Skeletal muscle tissue (tissue), 4 donors: ENCODE results near the gene KCNQ5. TPM values are rescaled to one million over a fixed set of nuclear protein-coding genes. Genes with fewer than 3 reads are reported as not detected.
A peak's percentile ranks its signal among the peaks of the same experiment; 100 is the strongest.

Source experiments
- H3K27ac ChIP-seq: one replicate; pipeline ENCODE4 v1.7.0; 2013; ENCODE audit warnings: mild to moderate bottlenecking, low read depth, low read length, inconsistent platforms
- H3K27me3 ChIP-seq, 3 donors: one replicate each; pipeline ENCODE4 v1.7.0; 2013; ENCODE audit warnings: low read length in 3 of 3; ENCODE audit not compliant: control insufficient read depth in 3 of 3, insufficient read depth in 3 of 3
- H3K36me3 ChIP-seq, 3 donors: one replicate each; pipeline ENCODE4 v1.7.0; 2013; ENCODE audit warnings: low read length in 3 of 3; ENCODE audit not compliant: control insufficient read depth in 3 of 3, insufficient read depth in 3 of 3
- H3K4me1 ChIP-seq, 3 donors: one replicate each; pipeline ENCODE4 v1.7.0; 2013; ENCODE audit warnings: low read length in 3 of 3, mild to moderate bottlenecking in 3 of 3; ENCODE audit not compliant: control insufficient read depth in 3 of 3, insufficient read depth in 3 of 3
- H3K4me3 ChIP-seq, 3 donors: one replicate each; pipeline ENCODE4 v1.7.0; 2013; ENCODE audit warnings: low read length in 3 of 3
- H3K9ac ChIP-seq, 3 donors: one replicate each; pipeline ENCODE4 v1.7.0; 2013; ENCODE audit warnings: low read length in 3 of 3, mild to moderate bottlenecking in 3 of 3, moderate library complexity in 2 of 3, low read depth in 1 of 3
- H3K9me3 ChIP-seq, 3 donors: one replicate each; pipeline ENCODE4 v1.7.0; 2013; ENCODE audit warnings: low read length in 3 of 3; ENCODE audit not compliant: control insufficient read depth in 3 of 3
- total RNA-seq: library from RNA; depleted of rRNA; stranded (reverse); fragments of >200 nt; gene quantifications from one replicate; pipeline ENCODE4 v1.2.3, GENCODE V29; 2014
- donor health status: Osteomylitis.

The KCNQ5 gene
- total RNA-seq, 1 donor from 2014 or later: 0.52 TPM

- no peak overlapping the region for H3K4me3 ChIP-seq
- H3K4me1 ChIP-seq: no peaks in the 10 kb centered on the region
- no peak overlapping the region for H3K9ac ChIP-seq
- no peak overlapping the region for H3K27ac ChIP-seq
- no peaks in the 10 kb centered on the region for H3K36me3 ChIP-seq
- no peaks in the 10 kb centered on the region for H3K9me3 ChIP-seq
- H3K27me3 ChIP-seq: no peaks in the 10 kb centered on the region
Measured at GRCh38 chr6:72724545-72724944, 102.7 kb downstream of the KCNQ5 start.

GRCh38 chr6:72728706-72729343, 107.0 kb downstream of the KCNQ5 start:
- Histone ChIP-seq H3K27ac (no peak overlapping the region), H3K9ac (no peak overlapping the region), H3K4me1 (no peaks in the 10 kb centered on the region), H3K27me3 (no peaks in the 10 kb centered on the region), H3K9me3 (no peaks in the 10 kb centered on the region), H3K4me3 (no peak overlapping the region), H3K36me3 (no peaks in the 10 kb centered on the region)

DNA sequence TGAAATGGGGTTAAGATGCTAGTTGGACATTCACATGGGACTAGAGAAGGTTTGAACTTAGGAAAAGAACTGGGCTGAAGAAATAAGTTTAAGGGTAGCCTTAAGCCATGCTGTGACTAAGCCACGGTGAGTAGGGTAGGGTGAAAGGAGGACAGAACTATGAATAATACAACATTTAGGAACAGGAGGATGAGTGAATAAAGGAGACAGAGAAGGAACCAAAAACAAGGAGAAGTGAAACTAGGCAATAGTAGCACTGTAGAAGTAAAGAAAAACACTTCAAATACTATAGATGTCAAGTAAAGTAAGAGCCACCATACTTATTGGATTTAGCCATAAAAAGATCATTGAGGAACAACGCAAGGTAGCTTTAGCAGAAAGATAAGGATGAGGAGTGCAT, 111.2 kb downstream of the KCNQ5 start:
- H3K27ac ChIP-seq: no peak overlapping the region
- H3K4me3 ChIP-seq: no peak overlapping the region
- no peaks in the 10 kb centered on the region for H3K36me3 ChIP-seq
- no peaks in the 10 kb centered on the region for H3K27me3 ChIP-seq
- no peaks in the 10 kb centered on the region for H3K4me1 ChIP-seq
- no peaks in the 10 kb centered on the region for H3K9me3 ChIP-seq
- no peak overlapping the region for H3K9ac ChIP-seq

DNA sequence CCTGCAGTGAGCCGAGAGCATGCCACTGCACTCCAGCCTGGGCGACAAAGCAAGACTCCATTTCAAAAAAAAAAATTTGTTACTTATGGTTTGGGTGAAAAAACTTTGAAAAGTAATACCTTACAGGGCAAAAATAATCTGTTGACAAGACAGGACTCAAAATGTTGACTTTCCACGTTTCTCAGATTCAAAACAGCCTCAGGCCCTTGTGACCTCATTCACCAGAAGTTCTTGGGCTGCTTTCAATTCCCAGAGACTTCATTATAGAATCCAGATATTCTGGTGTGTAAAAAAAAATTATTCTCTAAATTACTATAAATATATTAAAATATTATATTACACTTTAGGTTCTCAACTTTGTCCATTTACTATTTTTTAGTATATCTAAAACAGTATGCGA, 116.2 kb downstream of the KCNQ5 start:
- Histone ChIP-seq H3K27me3 (no peaks in the 10 kb centered on the region), H3K36me3 (no peaks in the 10 kb centered on the region)

GRCh38 chr6:72739368-72739779, 117.5 kb downstream of the KCNQ5 start:
- H3K4me1 ChIP-seq: peaks cover 11 to 21% (median 15%) of the 10 kb centered on the region in 3 donors
- H3K36me3 ChIP-seq: no peaks in the 10 kb centered on the region
- no peak overlapping the region for H3K4me3 ChIP-seq
- no peak overlapping the region for H3K9ac ChIP-seq
- H3K27me3 ChIP-seq: no peaks in the 10 kb centered on the region
- no peaks in the 10 kb centered on the region for H3K9me3 ChIP-seq
- H3K27ac ChIP-seq: no peak overlapping the region

More for the DNA sequence above, 116.2 kb downstream of the KCNQ5 start:
- H3K4me3 ChIP-seq: no peak overlapping the region
- H3K4me1 ChIP-seq: peaks cover 7 to 16% (median 13%) of the 10 kb centered on the region in 3 donors
- H3K9ac ChIP-seq: no peak overlapping the region
- no peaks in the 10 kb centered on the region for H3K9me3 ChIP-seq
- no peak overlapping the region for H3K27ac ChIP-seq

DNA sequence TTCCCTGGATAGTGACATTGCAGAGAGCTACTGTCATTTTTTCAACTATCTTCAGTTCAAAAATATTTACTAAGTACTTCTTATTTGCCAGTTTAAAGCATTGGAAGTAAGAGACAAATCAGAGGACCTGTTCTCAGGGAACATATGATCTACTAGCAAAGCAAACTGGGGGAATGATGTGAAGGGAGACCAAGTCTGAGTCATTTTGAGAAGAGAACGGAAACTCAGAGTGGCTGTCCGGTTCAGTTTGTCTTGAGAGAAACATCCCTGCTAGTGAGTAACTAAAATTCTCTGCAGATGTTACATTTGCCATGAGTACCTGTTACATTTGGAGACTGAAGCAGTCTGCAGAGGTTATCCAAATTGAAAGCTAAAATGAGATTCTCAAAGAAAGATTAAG, 118.3 kb downstream of the KCNQ5 start:
- Histone ChIP-seq H3K36me3 (no peaks in the 10 kb centered on the region), H3K27ac (peak overlapping the region; percentile 11), H3K4me3 (no peak overlapping the region), H3K9ac (no peak overlapping the region), H3K4me1 (peaks cover 11 to 21% (median 15%) of the 10 kb centered on the region in 3 donors), H3K27me3 (no peaks in the 10 kb centered on the region), H3K9me3 (no peaks in the 10 kb centered on the region)

DNA sequence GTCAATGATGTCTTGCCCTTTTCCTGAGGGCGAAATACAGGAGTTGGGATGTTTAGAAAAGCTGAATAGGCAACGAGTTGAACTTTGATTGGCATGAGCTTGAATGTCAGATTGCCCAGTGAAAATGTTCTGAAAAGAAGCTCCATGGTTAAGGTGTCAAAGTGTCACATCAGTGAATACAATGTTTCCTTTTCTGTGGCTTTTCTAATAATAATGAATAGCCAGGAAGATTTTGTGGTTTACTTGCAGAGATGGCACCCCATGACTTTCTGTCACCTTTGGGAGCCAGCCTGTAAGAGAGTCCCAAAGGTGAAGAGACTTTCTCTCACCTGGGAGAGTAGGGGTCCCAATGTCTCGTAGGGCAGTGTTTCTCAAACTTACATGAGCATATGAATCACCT, 119.2 kb downstream of the KCNQ5 start:
- Histone ChIP-seq H3K9ac (no peak overlapping the region), H3K9me3 (no peaks in the 10 kb centered on the region), H3K36me3 (no peaks in the 10 kb centered on the region), H3K27ac (peak overlapping the region; percentile 66), H3K4me3 (no peak overlapping the region), H3K4me1 (peaks cover 13 to 28% (median 15%) of the 10 kb centered on the region in 3 donors), H3K27me3 (no peaks in the 10 kb centered on the region)

- H3K36me3 ChIP-seq: no peaks in the 10 kb centered on the region
- H3K9me3 ChIP-seq: no peaks in the 10 kb centered on the region
- H3K27ac ChIP-seq: peak overlapping the region; percentile 66
- H3K4me1 ChIP-seq: peaks cover 13 to 29% (median 15%) of the 10 kb centered on the region in 3 donors
- peak overlapping the region in 1 of 3 donors; percentile 34 for H3K9ac ChIP-seq
- H3K27me3 ChIP-seq: no peaks in the 10 kb centered on the region
- H3K4me3 ChIP-seq: peak overlapping the region in 2 of 3 donors; percentile 29 to 35
Measured at GRCh38 chr6:72742001-72742673, 120.3 kb downstream of the KCNQ5 start.

GRCh38 chr6:72746276-72746675, 124.4 kb downstream of the KCNQ5 start:
- H3K4me3 ChIP-seq: no peak overlapping the region
- H3K27me3 ChIP-seq: no peaks in the 10 kb centered on the region
- no peaks in the 10 kb centered on the region for H3K36me3 ChIP-seq
- peaks cover 13 to 24% (median 15%) of the 10 kb centered on the region in 3 donors for H3K4me1 ChIP-seq
- no peaks in the 10 kb centered on the region for H3K9me3 ChIP-seq
- no peak overlapping the region for H3K27ac ChIP-seq
- H3K9ac ChIP-seq: no peak overlapping the region

GRCh38 chr6:72748759-72749158, 126.9 kb downstream of the KCNQ5 start:
- no peak overlapping the region for H3K27ac ChIP-seq
- no peak overlapping the region for H3K9ac ChIP-seq
- H3K27me3 ChIP-seq: no peaks in the 10 kb centered on the region
- H3K4me3 ChIP-seq: no peak overlapping the region
- peaks cover 2 to 16% (median 5%) of the 10 kb centered on the region in 3 donors for H3K4me1 ChIP-seq
- no peaks in the 10 kb centered on the region for H3K36me3 ChIP-seq
- no peaks in the 10 kb centered on the region for H3K9me3 ChIP-seq
